ENCODE measurements around the gene MAPK12. TPM values are rescaled to one million over a fixed set of nuclear protein-coding genes. Genes with fewer than 3 reads are reported as not detected.

The MAPK12 gene
- total and polyA plus RNA-seq, 2 donors from 2014 or later = 13.4 to 15.9 TPM

DNA sequence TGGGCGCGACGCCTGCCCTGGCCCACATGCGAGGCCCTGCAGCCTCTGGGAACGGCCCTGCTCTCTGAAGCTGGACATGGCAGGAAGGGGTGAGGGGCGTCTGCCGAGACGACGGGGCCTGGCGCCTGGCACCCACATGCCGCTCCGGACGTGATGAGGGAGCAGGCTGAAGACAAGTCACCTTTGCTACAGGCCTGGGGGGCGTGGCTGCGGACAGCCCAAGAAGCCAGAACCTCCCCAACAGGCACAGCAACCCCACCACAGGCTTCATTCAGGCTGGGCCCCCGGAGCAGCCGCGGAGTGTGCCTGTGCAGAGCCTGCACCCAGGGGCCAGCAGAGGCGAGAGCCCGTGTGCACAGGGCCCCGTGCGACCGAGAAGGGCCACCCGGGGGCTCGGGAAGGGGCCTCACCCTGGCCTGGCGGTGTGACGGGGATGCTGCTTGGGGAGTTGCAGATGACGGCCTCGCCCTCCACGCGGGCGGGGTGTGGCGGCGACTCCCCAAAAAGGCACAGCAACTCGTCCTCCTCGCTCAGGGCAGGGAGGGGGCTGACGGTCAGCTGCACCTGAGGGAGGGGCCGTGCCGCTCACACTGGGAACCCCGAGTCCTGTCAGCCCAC lies 25.3 kb upstream of the MAPK12 start:
- no peak for TF ChIP-seq CTCF (IDR thresholded peaks at IDR 0.05; ENCODE audit: borderline replicate concordance, extremely low read depth, insufficient read depth)
- peaks cover 0 to 25% (median 0%) of the 10 kb centered on the region in 3 donors for H3K4me1 ChIP-seq (ENCODE audit: control insufficient read depth in 2 of 3, insufficient read depth in 2 of 3, low read depth in 1 of 3, low read length in 3 of 3)
- intact Hi-C loops (cut with DNase I) = no loop called here
- FAIRE-seq (no peak), DNase-seq (no peak)
- H3K27ac ChIP-seq (ENCODE audit: low read depth in 2 of 2, low read length in 2 of 2) = no peak overlapping the region
- H3K4me3 ChIP-seq (ENCODE audit: low read length in 3 of 3) = no peak overlapping the region
- H3K27me3 ChIP-seq (ENCODE audit: control insufficient read depth, insufficient read depth, low read length) = no peaks in the 10 kb centered on the region
- H3K36me3 ChIP-seq (ENCODE audit: control insufficient read depth in 2 of 3, insufficient read depth in 3 of 3, low read length in 3 of 3) = peaks cover 0 to 52% (median 26%) of the 10 kb centered on the region in 3 donors
- H3K9ac ChIP-seq (ENCODE audit: low read length in 3 of 3) = no peak overlapping the region
- H3K9me3 ChIP-seq (ENCODE audit: control insufficient read depth in 2 of 3, insufficient read depth in 1 of 3, low read length in 3 of 3) = no peaks in the 10 kb centered on the region

GRCh38 chr22:50286275-50286674 lies 24.8 kb upstream of the MAPK12 start:
- H3K27ac ChIP-seq (ENCODE audit: low read depth in 2 of 2, low read length in 2 of 2) = no peak overlapping the region
- no peaks in the 10 kb centered on the region for H3K27me3 ChIP-seq (ENCODE audit: control insufficient read depth, insufficient read depth, low read length)
- H3K9me3 ChIP-seq (ENCODE audit: control insufficient read depth in 2 of 3, insufficient read depth in 1 of 3, low read length in 3 of 3) = no peaks in the 10 kb centered on the region
- DNase-seq (no peak), FAIRE-seq (no peak)
- no peak overlapping the region for H3K4me3 ChIP-seq (ENCODE audit: low read length in 3 of 3)
- intact Hi-C loops (cut with DNase I) = no loop called here
- peaks cover 0 to 20% (median 0%) of the 10 kb centered on the region in 3 donors for H3K4me1 ChIP-seq (ENCODE audit: control insufficient read depth in 2 of 3, insufficient read depth in 2 of 3, low read depth in 1 of 3, low read length in 3 of 3)
- H3K9ac ChIP-seq (ENCODE audit: low read length in 3 of 3) = no peak overlapping the region
- no peak for TF ChIP-seq CTCF (IDR thresholded peaks at IDR 0.05; ENCODE audit: borderline replicate concordance, extremely low read depth, insufficient read depth)
- peaks cover 0 to 56% (median 27%) of the 10 kb centered on the region in 3 donors for H3K36me3 ChIP-seq (ENCODE audit: control insufficient read depth in 2 of 3, insufficient read depth in 3 of 3, low read length in 3 of 3)

GRCh38 chr22:50285568-50286229 lies 24.2 kb upstream of the MAPK12 start:
- intact Hi-C loops (cut with DNase I) = no loop called here
- Histone ChIP-seq H3K27ac (ENCODE audit: low read depth in 2 of 2, low read length in 2 of 2) (peak overlapping the region in 1 of 2 donors; percentile 47), H3K4me3 (ENCODE audit: low read length in 3 of 3) (no peak overlapping the region), H3K9ac (ENCODE audit: low read length in 3 of 3) (peak overlapping the region in 1 of 3 donors; percentile 7), H3K4me1 (ENCODE audit: control insufficient read depth in 2 of 3, insufficient read depth in 2 of 3, low read depth in 1 of 3, low read length in 3 of 3) (peaks cover 0 to 14% (median 0%) of the 10 kb centered on the region in 3 donors), H3K36me3 (ENCODE audit: control insufficient read depth in 2 of 3, insufficient read depth in 3 of 3, low read length in 3 of 3) (peaks cover 0 to 62% (median 29%) of the 10 kb centered on the region in 3 donors), H3K9me3 (ENCODE audit: control insufficient read depth in 2 of 3, insufficient read depth in 1 of 3, low read length in 3 of 3) (no peaks in the 10 kb centered on the region), H3K27me3 (ENCODE audit: control insufficient read depth, insufficient read depth, low read length) (no peaks in the 10 kb centered on the region)
- DNase-seq = no peak
- TF ChIP-seq CTCF (IDR thresholded peaks at IDR 0.05; ENCODE audit: borderline replicate concordance, extremely low read depth, insufficient read depth) = no peak
- FAIRE-seq = no peak
